HG02798 (cell line): ENCODE results near the gene HES1.
"Not testable (repeated sequence)": the region's sequence is repeated elsewhere in the genome, so short reads cannot be mapped to it uniquely, and the experiment has no call there.

Experiments
- ATAC-seq: cut with Tn5 transposase; IDR thresholded peaks from one replicate; pipeline ENCODE4 v1.9.1; 2021; ENCODE audit warnings: mild to moderate bottlenecking; ENCODE audit not compliant: unreplicated experiment, poor library complexity

Gene HES1

GRCh38 chr3:194135806-194136518, at the start of gene HES1:
TSS of gene HES1 (plus strand) at chr3:194136148. CDS start at chr3:194136381, 233 bp downstream.
- peak; percentile 23 for ATAC-seq

- ATAC-seq, result no peak
Measured at GRCh38 chr3:194086388-194087075, 49.4 kb upstream of the HES1 start.

- ATAC-seq, result no peak
Measured at GRCh38 chr3:194087280-194087679, 48.7 kb upstream of the HES1 start.

GRCh38 chr3:194087995-194088855, 47.7 kb upstream of the HES1 start:
- ATAC-seq, result no peak

- ATAC-seq, result peak; percentile 42
Measured at GRCh38 chr3:194089357-194090177, 46.4 kb upstream of the HES1 start.

GRCh38 chr3:194090178-194090555, 45.8 kb upstream of the HES1 start:
- not testable (repeated sequence) for ATAC-seq

GRCh38 chr3:194090716-194091115, 45.2 kb upstream of the HES1 start:
- no peak for ATAC-seq

- ATAC-seq, result no peak
Measured at GRCh38 chr3:194091141-194091540, 44.8 kb upstream of the HES1 start.

- ATAC-seq, result not testable (repeated sequence)
Measured at GRCh38 chr3:194091897-194092296, 44.1 kb upstream of the HES1 start.

- no peak for ATAC-seq
Measured at GRCh38 chr3:194092881-194093301, 43.1 kb upstream of the HES1 start.

GRCh38 chr3:194093842-194094241, 42.1 kb upstream of the HES1 start:
- no peak for ATAC-seq

GRCh38 chr3:194095464-194095863, 40.5 kb upstream of the HES1 start:
- ATAC-seq, result no peak

- ATAC-seq, result no peak
Measured at GRCh38 chr3:194095902-194096301, 40.0 kb upstream of the HES1 start.

- no peak for ATAC-seq
Measured at GRCh38 chr3:194097141-194097882, 38.6 kb upstream of the HES1 start.

GRCh38 chr3:194098081-194098842, 37.7 kb upstream of the HES1 start:
- no peak for ATAC-seq

- no peak for ATAC-seq
Measured at GRCh38 chr3:194098843-194099183, 37.1 kb upstream of the HES1 start.

- ATAC-seq, result no peak
Measured at GRCh38 chr3:194099215-194099614, 36.7 kb upstream of the HES1 start.

- ATAC-seq, result peak; percentile 90
Measured at GRCh38 chr3:194100856-194101390, 35.0 kb upstream of the HES1 start.
